Ishikawa (cell line): ENCODE results near the gene AGFG1.

Source experiments
- CEBPB ChIP-seq: IDR thresholded peaks from 2 replicates; pipeline ENCODE4 v1.6.1; 2012
- CREB1 ChIP-seq: IDR thresholded peaks from 2 replicates; pipeline ENCODE4 v1.6.1; 2012; ENCODE audit warnings: low read depth
- MAX ChIP-seq: IDR thresholded peaks from 2 replicates; pipeline ENCODE4 v1.6.1; 2012

- no peak for TF ChIP-seq CEBPB
- TF ChIP-seq MAX: no peak
- TF ChIP-seq CREB1: no peak
These were observed 20.9 kb upstream of the AGFG1 start for GRCh38 chr2:227450926-227451654.
